H1 (cell line): ENCODE results near the gene UNC5B. TPM values are rescaled to one million over a fixed set of nuclear protein-coding genes. Genes with fewer than 3 reads are reported as not detected.

Experiments
- CHD7 ChIP-seq: fragments of 300-600 bp; sonication (generic); IDR thresholded peaks from 2 replicates; pipeline ENCODE4 v1.7.1; 2012; ENCODE audit warnings: low read length, moderate library complexity, mild to moderate bottlenecking, inconsistent platforms; ENCODE audit not compliant: insufficient replicate concordance
- polyA plus RNA-seq, 7 experiments: library from polyadenylated mRNA; depleted of rRNA in 3 of 7; stranded (reverse) in 5 of 7; unstranded in 2 of 7; fragments of >200 nt in 5 of 7; fragments of 200-250 nt in 2 of 7; gene quantifications; 1 replicate in 5 of 7; 2 replicates in 1 of 7; 4 replicates in 1 of 7; pipeline versions ENCODE4 v1.2.1 to v1.2.3, GENCODE V29; 2011 to 2013; ENCODE audit warnings: missing spikeins in 2 of 7, mixed read lengths in 2 of 7
- total RNA-seq: library from RNA; stranded (reverse); fragmentation: NEBNext Ultra II Directional; extraction: Animal tissue kit (Norgen Biotek cat#: 25700); gene quantifications from 2 replicates; pipeline ENCODE4 v1.2.1, GENCODE V29; 2021

Gene UNC5B
- total and polyA plus RNA-seq, 2 of the 8 experiments (the other 6 are each of a cell fraction or from before 2014, with no cell fraction given) = 27.9 to 31.8 TPM

DNA sequence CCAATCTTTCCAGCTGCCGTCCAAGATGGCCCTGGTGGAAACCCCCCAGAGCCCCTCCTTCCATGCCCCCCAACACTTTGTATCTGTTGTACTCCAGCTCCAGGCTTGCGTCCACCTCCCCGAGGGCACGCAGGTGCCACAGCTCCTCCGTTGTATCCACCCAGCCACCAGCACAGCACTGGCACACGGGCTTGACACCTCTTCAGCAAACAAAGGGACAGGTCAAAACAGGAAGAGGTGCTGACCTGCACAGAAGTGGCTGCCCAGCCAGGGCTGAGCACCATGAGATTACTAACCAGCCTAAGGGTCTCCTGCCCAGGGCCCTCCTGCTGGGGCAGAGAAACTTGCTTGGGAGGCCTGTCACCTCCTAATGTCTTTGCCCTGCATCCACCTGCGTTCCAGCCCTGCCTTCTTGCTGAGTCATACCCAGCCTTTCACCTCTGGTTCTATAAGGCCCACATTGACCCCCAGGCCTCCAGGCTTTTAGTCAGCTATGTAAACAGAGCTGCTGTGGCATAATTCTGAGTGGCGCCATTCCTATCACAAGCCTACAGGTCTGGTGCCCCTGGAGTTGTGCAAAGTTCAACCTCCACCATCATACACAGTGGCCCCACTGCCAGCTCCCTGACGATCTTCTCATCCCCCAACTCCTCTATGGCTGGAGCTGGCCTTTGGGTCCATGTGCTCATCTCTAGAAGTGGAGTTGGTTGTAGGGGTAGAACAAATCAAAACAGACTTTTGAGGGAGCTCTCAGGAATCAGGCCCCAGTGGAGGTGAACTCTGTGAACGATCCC lies 127.6 kb downstream of the UNC5B start (continued):
- TF ChIP-seq CHD7 = no peak
